Measurements from ENCODE around the gene BTN3A1. TPM values are rescaled to one million over a fixed set of nuclear protein-coding genes. Genes with fewer than 3 reads are reported as not detected.

BTN3A1 gene
- total RNA-seq, 3 donors from 2014 or later (not counting 1 experiment from before 2014, with no cell fraction given), result 285 to 373 (median 348) TPM

DNA sequence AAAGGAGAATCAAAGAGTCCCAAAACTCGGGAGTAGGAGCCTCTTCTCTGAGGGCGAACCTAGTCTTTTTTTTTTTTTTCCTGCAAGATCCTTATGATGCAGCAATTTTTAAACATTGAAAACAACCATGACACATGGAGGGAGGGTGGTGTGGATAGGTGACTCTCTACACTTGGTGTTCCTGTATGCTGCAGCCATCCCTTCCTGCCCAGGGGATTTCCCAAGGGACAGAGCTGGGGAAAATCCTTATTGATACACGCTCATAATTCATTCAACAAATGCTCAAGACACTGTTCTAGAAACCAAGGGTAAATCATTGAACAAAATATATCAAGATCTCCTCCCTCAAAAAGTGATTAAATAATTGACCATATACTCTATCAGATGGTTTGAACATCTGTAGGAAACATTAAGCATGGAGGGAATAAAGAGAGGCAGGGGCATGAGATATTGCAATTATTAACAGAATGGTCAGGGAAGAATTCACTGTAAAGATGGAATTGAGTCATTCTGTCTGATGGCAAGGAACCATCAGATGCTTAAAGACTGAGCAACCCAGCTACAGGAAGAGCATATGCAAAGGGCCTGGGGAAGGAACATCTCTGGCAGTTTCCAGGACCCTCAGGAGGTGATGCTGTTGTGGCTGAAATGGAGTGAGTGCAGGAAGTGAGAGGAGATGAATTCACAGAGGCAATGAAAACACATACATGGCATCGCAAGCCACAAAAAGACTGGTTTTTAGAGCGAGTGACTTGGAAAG lies 24.8 kb downstream of the BTN3A1 start:
- TF ChIP-seq, protein P1, sequence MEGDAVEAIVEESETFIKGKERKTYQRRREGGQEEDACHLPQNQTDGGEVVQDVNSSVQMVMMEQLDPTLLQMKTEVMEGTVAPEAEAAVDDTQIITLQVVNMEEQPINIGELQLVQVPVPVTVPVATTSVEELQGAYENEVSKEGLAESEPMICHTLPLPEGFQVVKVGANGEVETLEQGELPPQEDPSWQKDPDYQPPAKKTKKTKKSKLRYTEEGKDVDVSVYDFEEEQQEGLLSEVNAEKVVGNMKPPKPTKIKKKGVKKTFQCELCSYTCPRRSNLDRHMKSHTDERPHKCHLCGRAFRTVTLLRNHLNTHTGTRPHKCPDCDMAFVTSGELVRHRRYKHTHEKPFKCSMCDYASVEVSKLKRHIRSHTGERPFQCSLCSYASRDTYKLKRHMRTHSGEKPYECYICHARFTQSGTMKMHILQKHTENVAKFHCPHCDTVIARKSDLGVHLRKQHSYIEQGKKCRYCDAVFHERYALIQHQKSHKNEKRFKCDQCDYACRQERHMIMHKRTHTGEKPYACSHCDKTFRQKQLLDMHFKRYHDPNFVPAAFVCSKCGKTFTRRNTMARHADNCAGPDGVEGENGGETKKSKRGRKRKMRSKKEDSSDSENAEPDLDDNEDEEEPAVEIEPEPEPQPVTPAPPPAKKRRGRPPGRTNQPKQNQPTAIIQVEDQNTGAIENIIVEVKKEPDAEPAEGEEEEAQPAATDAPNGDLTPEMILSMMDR (IDR thresholded peaks at IDR 0.05), result no peak

DNA sequence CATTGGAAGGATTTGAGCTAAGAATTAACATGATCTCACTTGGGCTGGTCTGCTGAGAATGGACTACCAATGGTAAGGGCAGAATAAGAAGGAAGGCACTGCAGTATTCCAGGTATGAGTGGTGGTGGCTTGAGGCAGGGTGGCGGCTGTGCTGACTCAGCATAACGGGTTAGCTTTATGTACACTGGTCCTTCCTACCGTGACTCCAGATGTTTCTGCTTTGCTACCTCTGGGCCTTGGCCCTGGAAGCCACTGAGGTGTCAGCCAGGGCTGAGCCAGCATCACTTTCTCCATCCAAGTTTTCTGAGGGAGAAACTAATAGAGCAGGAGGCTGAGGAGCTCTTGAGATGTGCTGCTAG lies 25.4 kb downstream of the BTN3A1 start:
- TF ChIP-seq, protein P1 (IDR thresholded peaks at IDR 0.05), result no peak
- no peak for DNase-seq
- no peaks in the 10 kb centered on the region for H3K36me3 Mint-ChIP-seq
- no peaks in the 10 kb centered on the region for H3K9me3 Mint-ChIP-seq
- Histone ChIP-seq H3K4me1 (ENCODE audit: control insufficient read depth, insufficient read depth, low read length) (no peaks in the 10 kb centered on the region), H3K36me3 (ENCODE audit: control insufficient read depth, insufficient read depth, low read length) (no peaks in the 10 kb centered on the region), H3K4me3 (ENCODE audit: low read length) (no peak overlapping the region), H3K27ac (ENCODE audit: low read length) (no peak overlapping the region), H3K9me3 (ENCODE audit: control insufficient read depth, insufficient read depth, low read length) (no peaks in the 10 kb centered on the region), H3K27me3 (ENCODE audit: control insufficient read depth, insufficient read depth, low read length) (no peaks in the 10 kb centered on the region)
- 95% methylated on average over 3 of the region's 3 CpGs for WGBS (ENCODE audit: insufficient coverage)
- no peak overlapping the region for H3K4me3 Mint-ChIP-seq
- intact Hi-C loops (cut with micrococcal nuclease), result no loop called here
- no peaks in the 10 kb centered on the region for H3K27me3 Mint-ChIP-seq (ENCODE audit: low read depth in 2 of 2)
- peaks cover 0 to 7% of the 10 kb centered on the region in 2 donors for H3K4me1 Mint-ChIP-seq
- ATAC-seq, result no peak
- no peak overlapping the region for H3K27ac Mint-ChIP-seq

More for the DNA sequence above, 24.8 kb downstream of the BTN3A1 start:
- no peak overlapping the region for H3K4me3 ChIP-seq (ENCODE audit: low read length)
- no peaks in the 10 kb centered on the region for H3K9me3 ChIP-seq (ENCODE audit: control insufficient read depth, insufficient read depth, low read length)
- no peak overlapping the region for H3K4me3 Mint-ChIP-seq
- no peaks in the 10 kb centered on the region for H3K36me3 Mint-ChIP-seq
- peaks cover 0 to 7% of the 10 kb centered on the region in 2 donors for H3K4me1 Mint-ChIP-seq
- H3K4me1 ChIP-seq (ENCODE audit: control insufficient read depth, insufficient read depth, low read length), result peaks cover 2% of the 10 kb centered on the region
- no peak for ATAC-seq
- intact Hi-C loops (cut with micrococcal nuclease), result no loop called here
- H3K9me3 Mint-ChIP-seq, result no peaks in the 10 kb centered on the region
- no peak overlapping the region for H3K27ac Mint-ChIP-seq
- H3K27me3 Mint-ChIP-seq (ENCODE audit: low read depth in 2 of 2), result no peaks in the 10 kb centered on the region
- no peak overlapping the region for H3K27ac ChIP-seq (ENCODE audit: low read length)
- 96% methylated on average over 5 of the region's 5 CpGs for WGBS (ENCODE audit: insufficient coverage)
- no peaks in the 10 kb centered on the region for H3K27me3 ChIP-seq (ENCODE audit: control insufficient read depth, insufficient read depth, low read length)
- no peaks in the 10 kb centered on the region for H3K36me3 ChIP-seq (ENCODE audit: control insufficient read depth, insufficient read depth, low read length)
- DNase-seq, result no peak

DNA sequence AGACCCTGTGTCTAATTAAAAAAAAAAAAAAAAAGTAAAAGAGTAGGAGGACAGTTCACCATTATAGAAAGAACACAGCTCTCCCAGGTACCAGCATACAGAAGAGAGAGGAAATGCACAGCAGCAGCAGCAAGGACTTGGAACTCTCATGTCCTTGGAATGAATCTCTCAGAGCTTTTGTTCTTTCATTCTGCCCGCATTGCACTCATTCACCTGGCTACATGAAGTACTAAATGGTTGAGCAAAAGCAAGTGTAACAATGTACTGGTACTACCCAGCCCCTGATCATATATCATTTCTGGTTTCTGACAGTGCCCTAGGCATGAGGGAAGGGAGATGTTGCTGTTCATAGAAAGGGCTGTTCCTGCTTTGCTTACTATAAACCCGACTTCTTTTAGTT lies 26.1 kb downstream of the BTN3A1 start:
- DNase-seq, result no peak
- Mint-ChIP-seq H3K9me3 (no peaks in the 10 kb centered on the region), H3K27ac (no peak overlapping the region), H3K4me3 (no peak overlapping the region), H3K27me3 (ENCODE audit: low read depth in 2 of 2) (no peaks in the 10 kb centered on the region), H3K36me3 (no peaks in the 10 kb centered on the region), H3K4me1 (peaks cover 0 to 7% of the 10 kb centered on the region in 2 donors)
- no peak overlapping the region for H3K27ac ChIP-seq (ENCODE audit: low read length)
- no peaks in the 10 kb centered on the region for H3K27me3 ChIP-seq (ENCODE audit: control insufficient read depth, insufficient read depth, low read length)
- TF ChIP-seq, protein P1 (IDR thresholded peaks at IDR 0.05), result no peak
- H3K4me1 ChIP-seq (ENCODE audit: control insufficient read depth, insufficient read depth, low read length), result no peaks in the 10 kb centered on the region
- no peaks in the 10 kb centered on the region for H3K36me3 ChIP-seq (ENCODE audit: control insufficient read depth, insufficient read depth, low read length)
- ATAC-seq, result no peak
- 91% methylated on average over 2 of the region's 2 CpGs for WGBS (ENCODE audit: insufficient coverage)
- intact Hi-C loops (cut with micrococcal nuclease), result no loop called here
- H3K4me3 ChIP-seq (ENCODE audit: low read length), result no peak overlapping the region
- H3K9me3 ChIP-seq (ENCODE audit: control insufficient read depth, insufficient read depth, low read length), result no peaks in the 10 kb centered on the region

DNA sequence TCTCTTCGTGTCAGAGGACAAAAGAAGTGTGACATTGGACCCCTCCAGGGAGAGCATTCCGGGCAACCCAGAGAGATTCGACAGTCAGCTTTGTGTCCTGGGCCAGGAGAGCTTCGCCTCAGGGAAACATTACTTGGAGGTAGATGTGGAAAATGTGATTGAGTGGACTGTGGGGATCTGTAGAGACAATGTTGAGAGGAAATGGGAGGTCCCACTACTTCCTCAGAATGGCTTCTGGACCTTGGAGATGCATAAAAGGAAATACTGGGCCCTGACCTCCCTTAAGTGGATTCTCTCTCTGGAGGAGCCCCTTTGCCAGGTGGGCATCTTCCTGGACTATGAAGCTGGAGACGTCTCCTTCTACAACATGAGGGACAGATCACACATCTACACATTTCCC lies 28.7 kb downstream of the BTN3A1 start:
- Histone ChIP-seq H3K9me3 (ENCODE audit: control insufficient read depth, insufficient read depth, low read length) (peaks cover 5% of the 10 kb centered on the region), H3K27ac (ENCODE audit: low read length) (no peak overlapping the region), H3K36me3 (ENCODE audit: control insufficient read depth, insufficient read depth, low read length) (no peaks in the 10 kb centered on the region), H3K4me3 (ENCODE audit: low read length) (no peak overlapping the region), H3K27me3 (ENCODE audit: control insufficient read depth, insufficient read depth, low read length) (no peaks in the 10 kb centered on the region), H3K4me1 (ENCODE audit: control insufficient read depth, insufficient read depth, low read length) (no peaks in the 10 kb centered on the region)
- WGBS (ENCODE audit: insufficient coverage), result 97% methylated on average over 5 of the region's 5 CpGs
- Mint-ChIP-seq H3K27me3 (ENCODE audit: low read depth in 2 of 2) (no peaks in the 10 kb centered on the region), H3K27ac (no peak overlapping the region), H3K9me3 (peaks cover 0 to 2% of the 10 kb centered on the region in 2 donors), H3K36me3 (peaks cover 16% of the 10 kb centered on the region), H3K4me3 (no peak overlapping the region), H3K4me1 (no peaks in the 10 kb centered on the region)
- TF ChIP-seq, protein P1 (IDR thresholded peaks at IDR 0.05), result no peak
- intact Hi-C loops (cut with micrococcal nuclease), result no loop called here
- no peak for DNase-seq
- no peak for ATAC-seq
